Suprapubic skin (tissue), 4 donors: Measurements from ENCODE around the gene LARP4B.

Source experiments
- EP300 ChIP-seq: sonication (generic); formaldehyde crosslinking; IDR thresholded peaks from one replicate; pipeline ENCODE4 v1.6.1; 2017; ENCODE audit warnings: antibody characterized with exemption
- POLR2AphosphoS5 ChIP-seq, 3 donors: sonication (generic); formaldehyde crosslinking; IDR thresholded peaks; one replicate each; pipeline ENCODE4 v1.6.1; 2017; ENCODE audit warnings: antibody characterized with exemption in 3 of 3

DNA sequence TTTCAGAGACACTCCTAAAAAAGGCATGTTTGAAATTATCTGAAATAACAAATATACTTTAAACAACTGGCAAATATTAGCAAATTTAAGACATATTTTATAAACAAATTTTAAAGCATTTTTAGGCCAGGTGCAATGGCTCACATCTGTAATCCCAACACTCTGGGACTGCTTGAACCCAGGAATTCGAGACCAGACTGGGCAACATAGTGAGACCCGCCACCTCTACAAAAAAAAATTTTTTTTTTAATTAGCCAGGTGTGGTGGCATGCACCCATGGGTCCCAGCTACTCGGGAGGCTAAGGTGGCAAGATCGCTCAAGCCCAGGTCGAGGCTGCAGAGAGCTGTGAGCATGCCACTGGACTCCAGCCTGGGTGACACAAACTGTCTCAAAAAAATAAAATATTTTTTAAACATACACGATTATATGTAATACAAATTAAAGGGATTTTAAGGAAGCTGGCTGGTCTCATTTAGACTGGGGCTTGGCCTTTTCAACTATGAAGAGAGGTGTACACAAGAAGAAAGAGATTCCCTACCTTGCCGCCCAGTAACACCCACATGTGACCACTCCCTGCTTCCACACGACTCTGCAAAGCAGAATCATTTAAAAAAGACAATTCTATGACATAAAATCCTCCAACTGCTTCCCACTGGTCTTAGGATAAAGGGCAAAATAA is 7.5 kb downstream of the LARP4B start:
- no peak for TF ChIP-seq POLR2AphosphoS5 (IDR thresholded peaks at IDR 0.05)
- no peak for TF ChIP-seq EP300
